Endothelial cell of umbilical vein (primary cell): Measurements from ENCODE around the gene OCEL1. TPM values are rescaled to one million over a fixed set of nuclear protein-coding genes. Genes with fewer than 3 reads are reported as not detected.

Source experiments
- BruUV-seq: library from RNA; stranded (reverse); fragments of 400-500 nt; replicated peaks from 2 replicates; lab custom pipeline; 2021; lab: Mats Ljungman, UMichigan
- CTCF ChIA-PET: fragments of 300-600, 350-600 bp; sonication (Branson Sonifier 250); formaldehyde crosslinking; loops from one replicate; lab custom pipeline; 2021; ENCODE audit warnings: antibody characterized with exemption, inconsistent platforms; lab: Charles Lee
- POLR2A ChIA-PET: fragments of 300-600, 350-600 bp; sonication (Branson Sonifier 250); formaldehyde crosslinking; loops from one replicate; lab custom pipeline; 2021; ENCODE audit warnings: antibody characterized with exemption, inconsistent platforms; lab: Charles Lee
- DNase-seq: peaks from one replicate; pipeline ENCODE4 v3.0.0-alpha.2; 2011; ENCODE audit warnings: low read depth, low spot score
- FAIRE-seq: peaks from 2 replicates; lab custom pipeline; 2011; peaks lifted over from hg19 to GRCh38; lab: Jason Lieb, UNC
- H2AFZ ChIP-seq: 2 replicates; pipeline ENCODE4 v1.6.0; 2012; ENCODE audit warnings: low read depth, low read length, control low read depth, inconsistent platforms
- H3K27ac ChIP-seq: 2 replicates; pipeline ENCODE4 v1.5.1; 2011; ENCODE audit warnings: low read depth, mild to moderate bottlenecking, control low read depth, low read length, moderate library complexity; ENCODE audit not compliant: insufficient read depth
- H3K27me3 ChIP-seq, 2 experiments: 2 replicates each; pipeline versions ENCODE4 v1.6.0 to v1.6.1; 2011; ENCODE audit warnings: low read length in 2 of 2, mixed read lengths in 1 of 2; ENCODE audit not compliant: control insufficient read depth in 2 of 2, insufficient read depth in 2 of 2
- H3K36me3 ChIP-seq, 2 experiments: 2 replicates in 1 of 2; 3 replicates in 1 of 2; pipeline ENCODE4 v1.5.1; 2011; ENCODE audit warnings: low read length in 2 of 2, mild to moderate bottlenecking in 1 of 2, moderate library complexity in 1 of 2; ENCODE audit not compliant: control insufficient read depth in 2 of 2, insufficient read depth in 2 of 2; ENCODE audit errors: extremely low read depth in 1 of 2
- H3K4me1 ChIP-seq: 3 replicates; pipeline ENCODE4 v1.5.1; 2011; ENCODE audit warnings: mild to moderate bottlenecking, low read length; ENCODE audit not compliant: control insufficient read depth, insufficient read depth; ENCODE audit errors: extremely low read depth
- H3K4me2 ChIP-seq: 2 replicates; pipeline ENCODE4 v1.6.1; 2011; ENCODE audit warnings: low read length, control low read depth, mixed read lengths; ENCODE audit not compliant: insufficient read depth
- H3K4me3 ChIP-seq, 3 experiments: fragments of 200-600 bp in 1 of 3; sonication (generic), shearing (Covaris generic) in 1 of 3; replicated peaks in 1 of 3; 2 replicates each; pipeline ENCODE4 v1.5.1; 2011 to 2016; ENCODE audit warnings: control low read depth in 3 of 3, low read length in 3 of 3, mild to moderate bottlenecking in 2 of 3, inconsistent platforms in 1 of 3, low read depth in 1 of 3, moderate library complexity in 1 of 3; ENCODE audit not compliant: insufficient read depth in 1 of 3
- H3K79me2 ChIP-seq: 2 replicates; pipeline ENCODE4 v1.6.0; 2012; ENCODE audit warnings: low read length, inconsistent platforms; ENCODE audit not compliant: control insufficient read depth, insufficient read depth
- H3K9ac ChIP-seq: replicated peaks from 2 replicates; pipeline ENCODE3; 2011; ENCODE audit warnings: low read length, control low read depth; ENCODE audit not compliant: insufficient read depth; ENCODE audit errors: extremely low read depth
- H3K9me1 ChIP-seq: replicated peaks from 3 replicates; pipeline ENCODE4 v1.6.0; 2011; ENCODE audit warnings: mild to moderate bottlenecking, low read length; ENCODE audit not compliant: control insufficient read depth, insufficient read depth; ENCODE audit errors: extremely low read depth
- H3K9me3 ChIP-seq: replicated peaks from 2 replicates; pipeline ENCODE4 v1.5.1; 2012; ENCODE audit warnings: low read length, inconsistent platforms; ENCODE audit not compliant: control insufficient read depth, insufficient read depth
- H4K20me1 ChIP-seq: replicated peaks from 2 replicates; pipeline ENCODE3; 2011; ENCODE audit warnings: mild to moderate bottlenecking, low read length; ENCODE audit not compliant: control insufficient read depth, insufficient read depth; ENCODE audit errors: extremely low read depth
- EZH2 ChIP-seq: IDR thresholded peaks from 2 replicates; pipeline ENCODE4 v1.6.1; 2012; ENCODE audit warnings: borderline replicate concordance, low read depth, mild to moderate bottlenecking, moderate library complexity, low read length, inconsistent platforms; ENCODE audit not compliant: severe bottlenecking
- FOS ChIP-seq: IDR thresholded peaks from 2 replicates; pipeline ENCODE4 v1.6.1; 2011; ENCODE audit warnings: mild to moderate bottlenecking, low read length, moderate library complexity, borderline replicate concordance; ENCODE audit not compliant: insufficient read depth
- GATA2 ChIP-seq: IDR thresholded peaks from 2 replicates; pipeline ENCODE4 v1.7.0; 2011; ENCODE audit warnings: low read depth, mild to moderate bottlenecking, moderate library complexity, mixed read lengths, low read length; ENCODE audit not compliant: insufficient read length, insufficient read depth
- JUN ChIP-seq: IDR thresholded peaks from 2 replicates; pipeline ENCODE4 v1.6.1; 2011; ENCODE audit warnings: borderline replicate concordance, low read depth; ENCODE audit not compliant: insufficient read length, insufficient read depth
- MYC ChIP-seq: IDR thresholded peaks from one replicate; pipeline ENCODE4 v1.6.1; 2011; ENCODE audit warnings: mild to moderate bottlenecking, low read depth, low read length
- POLR2A ChIP-seq: IDR thresholded peaks from 2 replicates; pipeline ENCODE4 v1.6.1; 2012; ENCODE audit warnings: low read depth, mild to moderate bottlenecking, control low read depth, low read length
- POLR2AphosphoS5 ChIP-seq: IDR thresholded peaks from 2 replicates; pipeline ENCODE4 v1.6.1; 2012; ENCODE audit warnings: low read depth, mild to moderate bottlenecking, control low read depth, low read length, moderate library complexity; ENCODE audit not compliant: insufficient read depth
- dilution Hi-C: fragments of 300-500 bp; cut with MboI; formaldehyde crosslinking; loops from one replicate; pipeline ENCODE4 v1.15.0; 2019; ENCODE audit warnings: low sequenced_read_pairs; ENCODE audit not compliant: extremely low pct_ligation_motif_present
- intact Hi-C: fragments of 100-400 bp; cut with micrococcal nuclease; formaldehyde crosslinking; loops from one replicate; pipeline ENCODE4 v1.10.0; 2022
- polyA plus RNA-seq, 4 experiments: library from polyadenylated mRNA; depleted of rRNA in 3 of 4; stranded (reverse) in 3 of 4; unstranded in 1 of 4; fragments of >200 nt; gene quantifications; 2 replicates each; pipeline versions ENCODE4 v1.2.1 to v1.2.3, GENCODE V29; 2011 to 2012; ENCODE audit warnings: missing spikeins in 1 of 4
- total RNA-seq: library from RNA; stranded (reverse); gene quantifications from 2 replicates; pipeline ENCODE4 v1.2.3, GENCODE V29; 2021
- TF ChIP-seq, protein P1 (sequence below), 2 donors: IDR thresholded peaks; 1 replicate in 1 of 2; 2 replicates in 1 of 2; pipeline ENCODE4 v1.5.1; 2011; ENCODE audit warnings: low read length in 2 of 2, mild to moderate bottlenecking in 2 of 2, moderate library complexity in 2 of 2, control low read depth in 1 of 2, inconsistent platforms in 1 of 2, low read depth in 1 of 2; ENCODE audit not compliant: insufficient read depth in 1 of 2; ENCODE audit errors: extremely low read depth in 1 of 2
- TF ChIP-seq, protein P2 (sequence below): IDR thresholded peaks from 2 replicates; pipeline ENCODE4 v1.6.1; 2011; ENCODE audit not compliant: insufficient read depth, insufficient read length

Gene OCEL1
- total and polyA plus RNA-seq, 2 donors (not counting 3 experiments of a cell fraction or from before 2014, with no cell fraction given): 7.4 to 13.0 TPM

DNA sequence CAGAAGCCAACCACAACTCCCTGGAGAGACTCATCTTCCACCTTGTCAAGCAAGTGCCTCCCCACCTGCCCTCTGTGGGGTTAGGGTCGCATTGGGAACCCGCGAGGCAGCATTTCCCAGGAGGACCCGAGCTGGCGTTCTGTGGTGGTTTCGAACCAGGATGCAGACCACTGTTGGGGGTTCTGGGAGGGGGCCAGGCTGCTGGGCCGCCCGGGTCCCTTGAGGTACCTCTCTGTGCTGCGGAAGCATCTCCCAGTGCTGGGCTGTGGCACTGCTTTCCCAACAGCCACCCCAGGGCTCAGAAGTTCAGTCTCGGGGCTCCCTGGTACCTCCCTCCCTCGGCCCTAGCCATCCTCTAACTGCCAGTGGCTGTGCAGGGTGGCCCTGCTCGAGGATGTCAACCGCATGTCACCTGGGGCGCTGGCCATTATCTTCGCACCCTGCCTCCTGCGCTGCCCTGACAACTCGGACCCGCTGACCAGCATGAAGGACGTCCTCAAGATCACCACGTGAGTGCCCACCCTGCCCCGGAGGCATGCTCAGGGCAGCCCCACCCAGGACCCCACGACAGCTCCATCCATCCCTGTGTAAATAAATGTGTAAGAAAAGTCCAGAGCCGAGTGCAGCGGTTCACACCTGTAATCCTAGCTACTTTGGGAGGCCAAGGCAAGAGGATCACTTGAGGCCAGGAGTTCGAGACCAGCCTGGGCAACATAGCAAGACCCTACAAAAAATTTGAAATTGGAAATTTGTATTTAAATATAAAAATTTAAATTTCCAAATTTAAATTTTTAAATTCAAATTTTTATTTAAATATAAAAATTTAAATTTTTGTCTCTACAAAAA, 19.1 kb upstream of the OCEL1 start:
- Histone ChIP-seq H3K4me2 (no peak overlapping the region), H3K9me1 (no peaks in the 10 kb centered on the region), H2AFZ (no peak overlapping the region), H3K4me1 (peaks cover 6% of the 10 kb centered on the region), H3K9me3 (no peaks in the 10 kb centered on the region), H3K27ac (no peak overlapping the region), H3K9ac (no peak overlapping the region), H3K79me2 (no peaks in the 10 kb centered on the region), H3K4me3 (no peak overlapping the region), H3K27me3 (no peaks in the 10 kb centered on the region), H3K36me3 (peaks cover 0 to 53% of the 10 kb centered on the region in 2 experiments), H4K20me1 (no peaks in the 10 kb centered on the region)
- DNase-seq (no peak), FAIRE-seq (no peak)
- no TSS peak for BruUV-seq
- CTCF ChIA-PET: interaction anchor here (3.3 kb wide), 1 partner anchor 29 kb away, joined by 13 read pairs; no protein-coding TSS in a partner anchor
- dilution Hi-C loops (no loop called here), intact Hi-C loops (no loop called here)
- TF ChIP-seq, protein P1, sequence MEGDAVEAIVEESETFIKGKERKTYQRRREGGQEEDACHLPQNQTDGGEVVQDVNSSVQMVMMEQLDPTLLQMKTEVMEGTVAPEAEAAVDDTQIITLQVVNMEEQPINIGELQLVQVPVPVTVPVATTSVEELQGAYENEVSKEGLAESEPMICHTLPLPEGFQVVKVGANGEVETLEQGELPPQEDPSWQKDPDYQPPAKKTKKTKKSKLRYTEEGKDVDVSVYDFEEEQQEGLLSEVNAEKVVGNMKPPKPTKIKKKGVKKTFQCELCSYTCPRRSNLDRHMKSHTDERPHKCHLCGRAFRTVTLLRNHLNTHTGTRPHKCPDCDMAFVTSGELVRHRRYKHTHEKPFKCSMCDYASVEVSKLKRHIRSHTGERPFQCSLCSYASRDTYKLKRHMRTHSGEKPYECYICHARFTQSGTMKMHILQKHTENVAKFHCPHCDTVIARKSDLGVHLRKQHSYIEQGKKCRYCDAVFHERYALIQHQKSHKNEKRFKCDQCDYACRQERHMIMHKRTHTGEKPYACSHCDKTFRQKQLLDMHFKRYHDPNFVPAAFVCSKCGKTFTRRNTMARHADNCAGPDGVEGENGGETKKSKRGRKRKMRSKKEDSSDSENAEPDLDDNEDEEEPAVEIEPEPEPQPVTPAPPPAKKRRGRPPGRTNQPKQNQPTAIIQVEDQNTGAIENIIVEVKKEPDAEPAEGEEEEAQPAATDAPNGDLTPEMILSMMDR (IDR thresholded peaks at IDR 0.05; ENCODE audit: extremely low read depth in 1 of 2, insufficient read depth in 1 of 2, low read depth in 1 of 2, low read length in 2 of 2): no peak
- no peak for TF ChIP-seq EZH2
- TF ChIP-seq, protein P2, sequence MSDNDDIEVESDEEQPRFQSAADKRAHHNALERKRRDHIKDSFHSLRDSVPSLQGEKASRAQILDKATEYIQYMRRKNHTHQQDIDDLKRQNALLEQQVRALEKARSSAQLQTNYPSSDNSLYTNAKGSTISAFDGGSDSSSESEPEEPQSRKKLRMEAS: no peak
- TF ChIP-seq POLR2AphosphoS5: no peak
- TF ChIP-seq JUN: no peak
- no peak for TF ChIP-seq FOS
- no peak for TF ChIP-seq POLR2A
- no peak for TF ChIP-seq GATA2
- no peak for TF ChIP-seq MYC
- POLR2A ChIA-PET: no interaction called here
